Stimulated activated CD4-positive, alpha-beta T cell treated with anti-CD3 and anti-CD28 coated beads, Interleukin-15, amount 100 ng/mL, for 48 hours (primary cell): ENCODE results near the gene ASB18.

ENCODE experiments used
- DNase-seq, 2 donors: peaks; one replicate each; pipeline ENCODE4 v3.0.0-alpha.2; 2020; ENCODE audit warnings: low read depth in 2 of 2

Gene ASB18

DNA sequence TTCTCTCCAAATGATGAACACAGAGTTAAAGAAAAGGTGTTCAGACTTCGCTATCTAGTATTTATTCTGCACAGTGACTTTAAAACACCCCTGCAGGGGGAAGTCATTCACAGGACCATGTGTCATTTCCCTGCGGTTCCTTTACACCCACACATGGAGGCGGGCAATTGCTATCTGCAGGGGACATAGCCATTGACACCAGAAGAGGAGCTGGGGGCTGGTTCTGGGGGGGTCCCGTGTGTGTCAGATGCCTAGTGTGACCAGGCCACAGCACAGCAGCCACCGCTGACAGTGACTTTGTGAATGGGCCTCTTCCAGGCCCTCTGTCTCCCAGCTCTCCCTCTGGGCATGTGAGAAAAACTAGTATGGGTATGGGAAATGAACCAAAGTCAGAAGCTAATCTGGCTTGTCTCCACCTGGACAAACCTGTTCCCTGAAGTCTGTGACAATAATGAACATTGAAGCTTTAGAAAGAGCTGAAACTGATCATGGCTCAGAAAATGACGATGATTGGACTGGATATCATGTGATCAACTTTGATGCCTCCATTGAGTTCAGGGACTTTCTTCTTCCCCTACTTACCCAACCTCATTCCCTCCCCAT, 88.6 kb downstream of the ASB18 start:
- DNase-seq, result no peak

DNA sequence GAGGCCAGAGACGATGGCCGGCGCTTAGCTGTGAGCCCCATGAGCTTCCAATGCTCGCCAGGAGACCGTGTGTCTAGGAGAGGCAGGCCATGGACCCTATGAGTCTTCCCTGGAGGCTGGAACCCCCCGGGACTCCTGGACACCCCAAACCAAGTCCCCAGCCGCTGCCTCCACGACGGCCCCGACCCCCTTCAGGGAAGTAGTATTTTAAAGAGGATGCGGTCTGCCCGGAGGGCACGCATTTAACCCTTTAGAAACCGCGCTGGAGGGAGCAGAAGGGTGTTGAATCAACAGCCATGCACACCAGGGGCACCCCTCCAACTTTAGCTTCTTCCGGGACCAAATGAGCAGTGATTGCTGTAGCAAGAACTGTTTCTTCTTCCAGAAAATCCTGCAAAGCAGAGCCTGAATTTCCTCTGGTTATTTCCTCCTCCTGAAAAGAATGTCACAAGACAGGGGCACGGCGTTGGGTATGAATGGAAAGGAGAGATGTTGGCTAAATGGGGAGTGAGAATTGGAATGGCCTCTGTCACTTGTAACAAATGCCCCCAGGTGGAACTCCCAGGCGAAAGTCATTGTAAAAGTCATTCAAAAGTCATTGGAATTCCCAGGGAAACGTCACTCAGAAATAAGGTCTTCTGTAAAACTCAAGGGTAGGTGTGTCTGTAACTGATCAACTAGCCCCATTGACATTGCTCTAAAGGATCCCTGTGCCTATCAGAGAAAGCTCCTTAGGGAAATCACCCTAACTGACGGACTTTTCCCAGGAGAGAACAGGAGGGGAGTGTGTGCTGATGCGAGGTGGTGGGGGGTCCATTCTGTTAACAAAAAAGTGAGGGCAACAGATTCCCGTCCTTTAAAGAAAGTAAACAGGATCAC, 90.2 kb downstream of the ASB18 start:
- DNase-seq, result no peak

DNA sequence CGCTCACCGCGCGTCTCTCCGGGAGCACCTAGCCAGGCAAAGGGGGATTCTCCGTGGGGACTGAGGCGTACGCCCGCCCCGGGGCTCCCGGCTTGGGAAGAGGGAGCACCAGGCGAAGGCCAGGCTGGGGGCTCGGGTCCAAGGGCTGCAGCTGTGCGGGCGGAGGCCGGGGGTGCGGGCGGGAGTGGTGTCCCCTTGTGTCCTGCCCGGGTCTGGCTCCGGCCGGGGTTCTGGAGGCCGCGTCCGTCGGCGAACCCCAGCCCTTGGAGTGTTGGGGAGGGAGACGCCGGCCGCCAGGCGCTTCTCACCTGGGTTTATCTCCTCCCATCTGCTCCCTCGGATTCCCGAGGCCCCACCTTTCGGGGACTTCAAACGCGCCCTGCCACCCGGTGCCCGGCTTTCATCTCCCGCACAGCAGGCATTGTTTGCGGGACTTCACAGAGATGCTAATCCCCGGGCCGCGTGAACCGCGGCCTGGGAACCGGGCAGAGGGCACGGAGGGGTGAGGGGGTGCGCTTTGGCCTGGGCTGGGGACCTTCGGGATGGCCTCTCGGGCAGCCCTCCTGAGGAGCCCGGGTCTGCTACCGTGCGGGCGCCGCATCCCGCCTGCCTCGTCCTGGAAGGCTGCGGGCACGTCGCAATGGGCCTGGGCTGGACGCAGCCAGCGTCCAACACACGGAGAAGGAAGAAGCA, 91.0 kb downstream of the ASB18 start:
- no peak for DNase-seq

DNA sequence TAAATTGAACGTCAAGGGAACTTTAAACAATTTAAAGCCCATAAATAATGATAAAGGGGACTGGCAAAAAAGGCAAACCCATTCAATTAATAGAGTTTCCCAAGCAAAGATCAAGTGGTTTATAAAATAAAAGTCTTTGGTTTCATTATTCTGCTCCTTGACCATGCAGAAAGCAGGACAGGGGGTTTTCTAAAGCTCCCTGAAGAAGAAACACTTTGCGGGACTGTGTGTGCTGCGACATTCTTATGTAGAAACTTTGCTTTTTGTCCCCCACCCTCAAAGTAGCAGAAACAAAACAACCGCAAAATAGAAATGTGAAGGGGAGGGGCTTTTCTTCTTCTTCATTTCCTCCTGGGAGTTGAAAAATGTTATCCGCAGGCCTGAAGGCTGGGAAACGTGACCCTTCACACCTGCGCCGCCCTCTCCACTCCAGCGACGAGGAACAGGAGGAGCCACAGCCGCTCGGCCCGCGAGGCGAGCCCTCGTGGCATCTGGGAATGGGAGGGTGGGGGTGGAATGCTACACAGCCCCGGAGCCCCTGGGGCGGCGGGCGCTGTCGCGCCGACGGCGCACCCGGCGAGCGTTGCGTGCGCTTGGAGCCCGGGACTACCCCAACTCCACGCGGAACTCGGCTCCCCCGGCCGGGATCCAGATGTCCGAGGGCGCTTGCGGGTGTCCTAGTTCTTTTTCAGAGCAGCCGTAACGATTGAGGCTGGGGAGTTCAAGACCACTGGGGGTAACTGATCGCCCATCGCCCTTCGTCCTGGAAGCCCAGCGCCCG, 91.8 kb downstream of the ASB18 start:
- DNase-seq, result no peak

DNA sequence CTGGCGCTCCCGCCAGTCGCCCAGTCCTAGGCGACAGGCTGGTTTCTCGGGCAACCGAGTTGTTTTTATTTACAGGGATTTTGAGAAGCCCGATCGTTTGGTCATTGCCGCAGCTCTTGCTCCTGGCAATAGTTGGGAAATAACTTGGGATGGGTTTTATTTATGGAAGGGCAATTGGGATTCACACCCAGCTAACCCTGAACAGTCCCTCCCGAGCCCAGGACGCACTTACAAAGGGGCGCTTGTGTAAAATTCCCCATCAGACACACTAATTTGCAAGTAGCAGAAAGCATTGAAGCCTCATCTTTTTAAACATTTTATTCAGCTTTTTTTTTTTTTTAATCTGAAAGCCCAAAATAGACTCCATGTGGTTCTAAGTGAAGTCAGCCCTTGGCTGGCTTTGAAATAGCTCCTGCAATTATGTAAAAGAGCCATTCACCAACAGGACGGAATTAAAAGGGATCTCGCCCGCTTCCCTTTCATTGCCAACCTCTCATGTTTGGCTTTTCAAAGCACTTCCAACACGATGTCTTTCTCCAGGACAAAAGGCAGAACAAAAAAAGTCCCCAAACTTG, 92.4 kb downstream of the ASB18 start:
- no peak for DNase-seq

DNA sequence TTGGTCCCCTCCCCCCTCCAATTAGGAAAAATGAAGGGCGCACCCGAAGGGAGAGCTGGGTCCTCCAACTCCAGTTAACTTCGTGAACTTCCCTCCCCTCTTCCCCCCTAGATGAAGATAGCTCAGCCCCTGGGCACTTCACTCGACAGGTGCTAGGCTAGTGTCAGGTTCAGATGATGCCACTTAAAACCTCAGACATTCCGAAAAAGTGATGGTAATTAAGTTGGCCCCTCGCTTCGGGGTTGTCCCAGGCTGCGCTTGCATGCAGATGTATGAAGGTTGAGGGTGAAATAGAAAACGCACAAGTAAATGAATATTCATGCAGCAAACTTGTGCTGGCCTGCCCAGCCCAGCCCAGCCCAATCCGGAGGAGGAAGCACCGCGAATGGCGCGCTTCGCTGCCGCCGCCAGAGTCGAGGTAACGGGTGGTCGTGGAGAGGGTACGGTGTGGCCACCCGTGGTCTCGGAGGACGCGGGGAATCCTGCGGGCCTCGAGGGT, 93.0 kb downstream of the ASB18 start:
- no peak for DNase-seq

DNA sequence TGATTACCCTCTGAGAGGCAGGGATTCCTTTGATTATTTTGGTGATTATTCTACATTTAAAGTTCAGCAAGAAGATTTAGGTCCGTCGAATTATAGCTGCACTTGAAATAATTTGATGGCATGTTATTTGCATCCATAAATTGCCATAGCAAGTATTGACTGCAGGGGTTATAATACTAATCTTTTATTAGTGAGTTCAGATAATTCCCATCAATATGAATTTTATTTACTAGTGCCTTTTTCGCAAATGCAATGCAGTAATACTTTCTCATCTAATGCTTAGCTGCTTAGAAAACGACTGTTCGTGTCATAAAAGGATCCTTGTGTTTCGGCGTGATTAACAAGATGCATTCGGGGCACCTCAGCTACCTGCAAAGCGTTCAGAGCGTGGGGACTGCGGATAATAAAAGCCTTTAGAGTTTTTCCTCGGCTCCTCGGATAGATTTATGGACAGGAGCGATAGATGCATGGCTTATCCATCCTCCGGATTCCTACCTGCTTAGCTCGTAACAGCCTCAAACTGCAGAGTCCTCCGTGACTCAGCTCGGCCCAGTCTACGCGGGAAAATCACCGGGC, 93.5 kb downstream of the ASB18 start:
- no peak for DNase-seq

DNA sequence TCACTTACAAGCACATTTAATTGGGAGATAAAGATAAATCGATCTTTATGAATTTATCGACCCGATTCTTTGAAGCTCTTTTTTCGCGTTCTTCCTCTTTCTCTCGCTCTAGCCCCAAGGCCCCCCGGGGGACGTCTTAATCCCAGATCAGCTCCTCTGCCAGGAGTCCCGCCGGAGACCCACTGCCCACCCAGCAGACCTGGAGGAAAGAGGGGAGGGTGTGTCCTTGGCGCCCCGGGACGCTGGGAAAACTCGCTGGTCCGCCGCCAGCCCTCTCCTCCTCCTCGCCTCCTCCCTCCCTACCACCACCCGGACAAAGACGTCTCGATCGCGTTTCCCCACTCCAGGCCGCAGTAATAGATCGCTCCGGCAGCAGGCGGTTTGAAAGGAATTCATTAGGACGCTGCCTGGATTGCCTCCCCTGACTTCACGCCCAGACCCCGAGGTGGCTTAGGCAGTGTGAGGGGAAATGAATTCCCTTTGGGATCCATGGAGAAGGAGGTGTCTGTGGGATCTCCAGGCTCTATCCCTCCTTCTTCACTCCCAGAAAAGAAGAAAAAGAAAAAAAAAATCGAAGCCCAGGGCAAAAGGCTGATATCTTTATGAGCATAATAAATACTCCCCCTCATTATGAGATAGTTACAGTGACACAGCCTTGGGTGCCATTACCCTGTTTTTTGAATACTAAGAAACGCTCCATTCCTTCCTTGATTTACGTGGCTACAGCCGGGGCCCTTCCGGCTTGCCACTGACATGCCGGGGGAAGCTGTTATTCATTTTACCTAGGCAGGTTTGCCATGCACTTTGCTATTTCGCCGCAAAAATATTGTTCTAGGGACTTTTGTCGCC, 94.2 kb downstream of the ASB18 start:
- no peak for DNase-seq

DNA sequence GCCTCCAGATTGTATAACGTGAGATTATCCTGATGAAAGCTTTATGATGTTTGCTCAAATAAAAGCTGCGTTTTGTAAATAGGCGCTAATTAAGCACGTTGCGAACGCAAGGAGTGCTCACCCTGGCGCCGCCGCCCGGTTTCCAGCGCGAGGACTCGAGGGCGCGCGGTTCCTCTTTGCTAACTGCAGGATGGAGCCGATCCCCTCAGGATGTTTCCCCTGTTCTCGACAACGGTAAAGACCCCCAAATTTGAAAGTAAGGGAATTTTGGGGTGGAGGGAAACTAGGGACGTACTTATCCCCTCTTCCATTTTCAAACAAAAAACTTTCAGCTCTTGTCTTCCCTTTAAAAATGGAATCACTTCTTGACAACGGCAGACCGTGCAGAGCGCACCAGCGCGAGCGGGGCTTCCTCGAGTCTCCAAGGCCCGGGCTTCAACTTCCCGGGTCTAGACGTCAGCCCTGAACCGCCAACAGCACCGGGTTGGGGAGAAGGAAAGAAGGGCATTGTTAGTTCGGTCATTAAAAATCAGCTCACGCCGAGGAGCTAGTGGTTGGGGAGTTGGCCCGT, 95.0 kb downstream of the ASB18 start:
- DNase-seq, result no peak

DNA sequence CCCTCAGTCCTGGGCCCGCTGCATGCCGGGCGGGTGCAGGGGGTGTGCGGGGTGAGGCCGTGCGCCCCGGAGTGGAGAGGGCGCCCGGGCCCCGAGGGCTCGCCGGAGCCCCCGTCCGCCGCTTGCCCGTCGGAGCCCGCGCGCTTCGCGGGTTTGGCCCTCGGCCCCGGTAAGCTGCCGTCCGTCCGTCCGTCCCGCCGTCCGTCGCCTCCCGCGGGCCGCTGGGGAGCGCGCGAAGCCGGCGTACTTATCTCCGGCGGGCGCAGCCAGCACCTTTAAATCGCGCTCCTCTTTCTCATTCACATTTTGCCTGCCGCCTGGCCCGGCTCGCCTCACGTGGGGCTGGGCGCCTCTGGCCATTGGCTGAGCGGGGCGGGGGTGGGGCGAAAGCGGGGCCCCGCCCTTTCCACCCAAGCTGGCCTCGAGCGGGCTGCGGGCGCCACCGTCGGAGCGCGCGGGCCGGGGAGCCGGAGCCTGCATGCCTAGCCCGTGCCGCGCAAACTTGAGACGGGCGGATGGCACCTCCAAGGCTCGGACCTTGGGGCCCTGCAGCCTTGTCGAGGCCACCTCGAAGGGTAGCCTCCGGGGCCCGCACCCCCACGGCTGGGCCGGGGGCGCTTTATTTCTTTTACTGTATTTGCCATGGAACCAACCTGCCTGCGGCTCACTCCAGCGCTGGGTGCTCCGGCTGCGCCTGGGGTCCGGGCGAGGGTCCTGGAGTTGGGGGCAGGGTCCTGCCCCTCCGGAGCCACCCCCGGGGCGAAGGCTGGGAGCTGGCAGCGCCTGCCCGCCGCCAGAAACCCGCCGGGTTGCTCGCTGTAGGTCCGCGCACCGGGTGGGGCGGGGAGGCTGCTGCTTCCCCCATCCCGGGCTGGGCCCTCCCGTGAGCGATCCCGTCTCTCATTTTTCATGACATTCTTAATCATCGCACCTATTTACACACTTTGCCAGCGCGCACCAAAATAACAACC, 95.8 kb downstream of the ASB18 start, which contains the start of gene GBX2:
GBX2 (minus strand) TSS at position 277 of the 971 bp plus-strand sequence. CDS start 415 bp downstream, outside the sequence.
- DNase-seq, result no peak

DNA sequence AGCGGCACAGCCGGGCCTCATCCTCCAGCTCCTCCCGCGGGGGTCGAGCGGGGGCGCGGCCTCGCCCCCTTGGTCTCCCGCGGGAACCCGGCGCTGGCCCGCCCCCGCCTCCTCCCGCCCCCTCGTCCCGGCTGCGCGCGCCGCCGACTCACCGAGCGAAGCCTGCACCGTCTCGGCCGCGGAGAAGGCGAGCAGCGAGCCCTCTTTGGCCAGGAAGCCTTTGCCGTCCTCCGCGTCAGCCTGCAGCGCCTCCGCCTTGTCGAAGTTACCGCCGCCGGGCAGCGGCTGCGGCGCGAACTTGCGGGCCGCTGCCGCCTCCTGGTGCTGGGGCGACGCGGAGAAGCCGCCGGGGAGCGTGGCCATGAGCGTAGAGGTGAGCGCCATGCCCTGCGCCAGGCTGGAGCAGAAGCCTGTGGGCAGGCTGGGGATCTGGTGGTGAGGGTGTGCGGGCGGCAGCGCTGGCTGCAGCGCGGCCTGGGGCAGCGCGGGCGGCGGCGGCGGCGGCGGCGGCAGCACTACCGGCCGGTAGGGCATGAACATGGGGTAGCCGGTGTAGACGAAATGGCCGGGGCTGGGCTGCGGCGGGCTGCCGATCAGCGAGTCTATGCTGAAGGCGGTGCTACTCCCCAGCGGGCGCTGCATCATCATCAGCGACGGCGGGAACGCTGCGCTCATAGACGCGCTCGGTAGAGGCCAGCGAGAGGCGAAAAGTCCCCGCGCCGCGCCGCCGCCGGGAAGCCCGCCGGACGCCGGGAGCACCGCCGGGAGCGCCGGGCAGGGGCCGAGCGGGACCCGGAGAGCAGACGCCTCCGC, 96.7 kb downstream of the ASB18 start:
- DNase-seq, result no peak

DNA sequence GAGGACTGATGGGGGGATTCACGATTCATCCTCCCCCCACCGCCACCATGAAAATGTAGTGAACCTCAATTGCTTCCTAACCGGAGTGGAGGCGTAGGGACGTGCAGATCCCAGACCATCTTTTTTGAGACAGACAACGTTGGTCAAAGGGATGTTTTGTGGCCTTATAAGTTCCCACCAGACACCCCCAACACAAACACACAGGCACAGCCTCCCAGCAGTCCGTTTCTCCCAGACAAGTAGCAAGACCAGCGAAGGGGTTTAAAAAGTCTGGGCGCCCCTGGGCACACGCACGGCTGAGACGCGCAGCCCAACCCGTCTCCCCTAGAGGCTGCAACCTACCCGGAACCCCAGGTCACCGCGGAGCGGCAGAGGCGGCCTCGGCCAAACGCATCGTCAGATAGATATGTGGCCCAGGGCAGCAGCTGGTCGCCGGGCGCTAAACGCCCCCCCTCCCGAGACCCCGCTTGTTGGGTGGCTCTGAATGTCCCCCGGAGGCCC, 97.4 kb downstream of the ASB18 start:
- no peak for DNase-seq

DNA sequence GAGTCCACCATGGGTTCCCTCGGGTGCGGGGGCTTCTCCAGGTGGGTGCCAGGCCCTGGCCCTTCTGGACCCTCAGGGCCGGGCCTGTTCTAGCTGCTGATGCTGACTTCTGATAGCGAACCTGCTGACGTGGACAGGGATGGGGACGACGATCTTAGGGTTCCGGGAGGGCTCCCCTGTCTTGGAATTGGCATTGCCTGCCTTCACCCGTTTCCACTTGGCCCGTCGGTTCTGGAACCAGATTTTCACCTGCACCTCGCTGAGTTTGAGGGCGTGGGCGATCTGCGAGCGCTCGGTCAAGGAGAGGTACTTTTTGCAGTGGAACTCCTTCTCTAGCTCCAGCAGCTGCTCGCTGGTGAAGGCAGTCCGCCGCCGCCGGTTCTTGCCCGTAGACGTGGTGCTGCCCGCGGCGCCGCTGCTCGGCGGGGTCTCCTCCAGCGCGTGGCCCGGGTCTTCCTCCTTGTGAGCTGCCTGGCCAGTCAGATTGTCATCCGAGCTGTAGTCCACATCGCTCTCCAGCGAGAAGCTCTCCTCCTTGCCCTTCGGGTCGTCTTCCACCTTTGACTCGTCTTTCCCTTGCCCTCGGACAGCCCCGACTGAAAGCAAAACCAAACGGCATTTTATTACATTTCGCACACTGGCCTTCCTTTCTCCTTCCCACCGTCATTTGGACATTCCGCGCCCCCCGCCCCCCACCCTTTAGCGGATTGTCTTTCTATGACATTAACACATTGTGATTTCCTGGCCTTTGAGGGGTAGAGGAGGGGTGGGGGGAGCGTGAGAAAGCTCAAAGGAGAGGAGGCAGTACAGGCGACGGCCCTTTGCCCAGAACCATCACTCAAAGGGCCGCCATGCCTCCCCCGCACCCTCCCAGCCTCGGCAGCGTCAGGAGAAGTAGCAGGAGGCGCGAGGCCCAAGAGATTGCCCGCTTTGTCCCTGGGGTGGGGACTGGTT, 98.1 kb downstream of the ASB18 start:
- DNase-seq, result no peak

DNA sequence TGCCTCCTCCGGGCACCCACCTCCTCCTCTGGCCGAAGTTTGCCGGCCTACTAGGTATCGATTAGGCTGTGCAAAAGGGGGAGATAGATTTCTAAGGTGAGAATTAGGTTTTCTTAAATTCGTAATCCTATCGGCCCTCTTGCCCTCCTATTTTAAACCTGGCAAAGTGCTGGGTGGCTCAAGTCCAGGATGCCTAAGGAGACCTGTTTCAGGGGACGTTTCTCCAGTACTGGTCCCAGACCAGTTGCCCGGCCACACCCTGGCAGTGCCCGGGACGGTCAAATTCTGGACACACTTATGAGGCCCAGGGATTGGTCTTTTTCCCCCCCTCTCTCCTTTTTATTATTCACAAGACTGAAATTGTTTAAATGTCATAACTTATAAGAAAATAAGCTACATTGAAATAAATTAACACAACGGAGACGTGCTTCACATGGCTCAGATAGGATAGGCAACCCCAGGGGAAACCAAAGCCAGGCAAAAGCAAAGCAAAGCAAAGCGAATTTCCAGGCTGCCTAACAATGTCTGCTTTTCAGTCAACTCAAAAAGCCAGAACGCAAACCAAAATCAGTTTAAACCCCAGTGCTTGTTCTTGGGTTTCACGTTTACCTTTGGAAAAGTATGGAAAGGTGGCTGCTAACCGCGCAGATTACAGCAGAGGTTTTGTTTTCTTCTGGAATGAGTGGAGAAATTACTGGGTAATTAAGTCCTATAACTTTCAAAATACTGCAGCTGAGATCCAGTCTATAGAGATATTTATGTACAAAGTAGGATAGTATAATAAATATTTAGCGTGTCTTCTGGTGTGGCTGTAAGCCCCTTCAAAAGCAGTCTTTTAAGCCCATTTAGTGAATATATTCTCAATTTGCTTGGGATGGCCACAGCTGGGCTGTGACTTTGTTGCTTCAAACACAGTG, 99.0 kb downstream of the ASB18 start:
- DNase-seq, result no peak
